Loucy (cell line): ENCODE data around the gene POLR1H.
A peak's percentile ranks its signal among the peaks of the same experiment; 100 is the strongest.

ENCODE experiments used
- H2AFZ ChIP-seq: fragments of 200-600 bp; sonication (generic); 2 replicates; pipeline ENCODE4 v1.6.0; 2016; ENCODE audit warnings: antibody characterized with exemption, mild to moderate bottlenecking, low read length, moderate library complexity
- H3F3A ChIP-seq: fragments of 200-600 bp; 2 replicates; pipeline ENCODE4 v1.6.0; 2016; ENCODE audit warnings: antibody characterized with exemption, low read depth, mild to moderate bottlenecking
- H3K27me3 ChIP-seq: fragments of 200-600 bp; sonication (generic); 2 replicates; pipeline ENCODE4 v1.6.1; 2014; ENCODE audit warnings: low read length, mild to moderate bottlenecking; ENCODE audit not compliant: insufficient read depth, poor library complexity, severe bottlenecking
- H3K36me3 ChIP-seq: fragments of 200-600 bp; sonication (generic); 2 replicates; pipeline ENCODE4 v1.6.1; 2016; ENCODE audit warnings: low read length; ENCODE audit not compliant: insufficient read depth
- H3K4me1 ChIP-seq: fragments of 200-600 bp; sonication (generic); 2 replicates; pipeline ENCODE4 v1.5.1; 2014; ENCODE audit warnings: low read length, mild to moderate bottlenecking; ENCODE audit not compliant: insufficient read depth, poor library complexity, severe bottlenecking
- H3K4me2 ChIP-seq: fragments of 200-600 bp; sonication (generic); 2 replicates; pipeline ENCODE4 v1.6.0; 2014; ENCODE audit warnings: antibody characterized with exemption, low read length, low read depth, mild to moderate bottlenecking; ENCODE audit not compliant: poor library complexity, severe bottlenecking
- H3K4me3 ChIP-seq: fragments of 200-600 bp; sonication (generic); 2 replicates; pipeline ENCODE4 v1.5.1; 2014; ENCODE audit warnings: low read length, mild to moderate bottlenecking, mixed read lengths; ENCODE audit not compliant: poor library complexity, severe bottlenecking
- H3K79me2 ChIP-seq: fragments of 200-600 bp; sonication (generic); 2 replicates; pipeline ENCODE4 v1.6.1; 2014; ENCODE audit warnings: low read length; ENCODE audit not compliant: insufficient read depth
- H3K9ac ChIP-seq: fragments of 200-600 bp; sonication (generic); 2 replicates; pipeline ENCODE4 v1.6.0; 2014; ENCODE audit warnings: mild to moderate bottlenecking, low read depth, low read length, moderate library complexity; ENCODE audit not compliant: poor library complexity, severe bottlenecking
- H3K9me2 ChIP-seq: fragments of 200-600 bp; sonication (generic); replicated peaks from 2 replicates; pipeline ENCODE4 v1.6.1; 2016; ENCODE audit warnings: low read depth, low read length, mixed read lengths
- H3K9me3 ChIP-seq: fragments of 200-600 bp; sonication (generic); 2 replicates; pipeline ENCODE4 v1.6.1; 2014; ENCODE audit warnings: mild to moderate bottlenecking, antibody characterized with exemption, low read length, low read depth; ENCODE audit not compliant: insufficient read depth
- H4K20me1 ChIP-seq: fragments of 200-600 bp; sonication (generic); 2 replicates; pipeline ENCODE4 v1.6.0; 2014; ENCODE audit warnings: antibody characterized with exemption, low read length, mild to moderate bottlenecking; ENCODE audit not compliant: insufficient read depth, poor library complexity, severe bottlenecking
- CTCF ChIP-seq: fragments of 200-600 bp; sonication (generic); conservative IDR thresholded peaks from 2 replicates; pipeline ENCODE4 v1.5.1; 2014; ENCODE audit warnings: mild to moderate bottlenecking, antibody characterized with exemption, low read length
- EZH2phosphoT487 ChIP-seq: fragments of 200-600 bp; IDR thresholded peaks from 2 replicates; pipeline ENCODE4 v1.6.1; 2018; ENCODE audit warnings: antibody characterized with exemption, mild to moderate bottlenecking, moderate library complexity, borderline replicate concordance

Gene POLR1H

GRCh38 chr6:30102414-30102969 lies 41.4 kb downstream of the POLR1H start:
- Histone ChIP-seq H3K79me2 (no peaks in the 10 kb centered on the region), H3K4me3 (peak overlapping the region; percentile 71), H4K20me1 (no peaks in the 10 kb centered on the region), H3K4me2 (peak overlapping the region; percentile 79), H3K4me1 (peaks cover 25% of the 10 kb centered on the region), H3K9me2 (no peaks in the 10 kb centered on the region), H3K9ac (peak overlapping the region; percentile 61), H3K9me3 (no peaks in the 10 kb centered on the region), H2AFZ (peak overlapping the region; percentile 94), H3K36me3 (no peaks in the 10 kb centered on the region), H3F3A (no peaks in the 10 kb centered on the region), H3K27me3 (no peaks in the 10 kb centered on the region)
- no peak for TF ChIP-seq CTCF
- no peak for TF ChIP-seq EZH2phosphoT487

- H3K36me3 ChIP-seq, result no peaks in the 10 kb centered on the region
- H3K9me2 ChIP-seq, result no peaks in the 10 kb centered on the region
- no peaks in the 10 kb centered on the region for H3K79me2 ChIP-seq
- peaks cover 18% of the 10 kb centered on the region for H3K4me1 ChIP-seq
- H3F3A ChIP-seq, result no peaks in the 10 kb centered on the region
- peak; percentile 94 for TF ChIP-seq CTCF
- no peak for TF ChIP-seq EZH2phosphoT487
- peak overlapping the region; percentile 79 for H3K4me2 ChIP-seq
- peak overlapping the region; percentile 94 for H2AFZ ChIP-seq
- H4K20me1 ChIP-seq, result no peaks in the 10 kb centered on the region
- H3K4me3 ChIP-seq, result peak overlapping the region; percentile 71
- H3K9me3 ChIP-seq, result no peaks in the 10 kb centered on the region
- no peaks in the 10 kb centered on the region for H3K27me3 ChIP-seq
- peak overlapping the region; percentile 61 for H3K9ac ChIP-seq
Measured at GRCh38 chr6:30102970-30103871, 42.2 kb downstream of the POLR1H start.

- H3K4me3 ChIP-seq, result peak overlapping the region; percentile 71
- H3K79me2 ChIP-seq, result no peaks in the 10 kb centered on the region
- no peaks in the 10 kb centered on the region for H3K9me3 ChIP-seq
- peak overlapping the region; percentile 79 for H3K4me2 ChIP-seq
- peak overlapping the region; percentile 94 for H2AFZ ChIP-seq
- H3K4me1 ChIP-seq, result peaks cover 17% of the 10 kb centered on the region
- H4K20me1 ChIP-seq, result no peaks in the 10 kb centered on the region
- no peaks in the 10 kb centered on the region for H3K36me3 ChIP-seq
- no peaks in the 10 kb centered on the region for H3F3A ChIP-seq
- H3K9ac ChIP-seq, result peak overlapping the region; percentile 61
- no peaks in the 10 kb centered on the region for H3K9me2 ChIP-seq
- TF ChIP-seq CTCF (no peak), EZH2phosphoT487 (no peak)
- H3K27me3 ChIP-seq, result no peaks in the 10 kb centered on the region
Measured at GRCh38 chr6:30103872-30104179, 42.8 kb downstream of the POLR1H start.
